HEK293 (cell line): ENCODE measurements around the gene MTURN.

Experiments used
- CTCF ChIP-seq: fragments of 450-650 bp; formaldehyde crosslinking; IDR thresholded peaks from 2 replicates; pipeline ENCODE4 v1.5.1; 2016; ENCODE audit warnings: missing biosample characterization, missing genetic modification characterization
- KLF16 ChIP-seq: fragments of 450-650 bp; formaldehyde crosslinking; IDR thresholded peaks from 2 replicates; pipeline ENCODE4 v1.5.1; 2017; ENCODE audit warnings: missing biosample characterization, missing genetic modification characterization
- ZNF366 ChIP-seq: fragments of 450-650 bp; formaldehyde crosslinking; conservative IDR thresholded peaks from 2 replicates; pipeline ENCODE4 v1.5.1; 2016; ENCODE audit warnings: missing biosample characterization, missing genetic modification characterization
- ZNF76 ChIP-seq: fragments of 450-650 bp; formaldehyde crosslinking; IDR thresholded peaks from 2 replicates; pipeline ENCODE4; 2016; ENCODE audit warnings: low read depth, missing biosample characterization, missing genetic modification characterization, borderline replicate concordance

- no peak for TF ChIP-seq ZNF366
- no peak for TF ChIP-seq CTCF (tag by site-specific recombination)
- no peak for TF ChIP-seq KLF16 (tag by site-specific recombination)
- TF ChIP-seq ZNF76 (tag by site-specific recombination), result no peak
Measured at GRCh38 chr7:30206491-30206890, 71.7 kb downstream of the MTURN start.
